CD4-positive, alpha-beta T cell treated with Interleukin-17A for 1 hour (primary cell): ENCODE data around the gene BCOR.

ENCODE experiments used
- DNase-seq: peaks from one replicate; pipeline ENCODE4 v3.0.0-alpha.2; 2020

The BCOR gene

GRCh38 chrX:40111868-40112267, 14.1 kb upstream of the BCOR start:
- DNase-seq = no peak

GRCh38 chrX:40109288-40110008, 11.7 kb upstream of the BCOR start:
- no peak for DNase-seq

GRCh38 chrX:40108959-40109287, 11.2 kb upstream of the BCOR start:
- peak; percentile 53 for DNase-seq

- no peak for DNase-seq
These were observed 10.6 kb upstream of the BCOR start for GRCh38 chrX:40108162-40108958.

- DNase-seq = no peak
These were observed 9.8 kb upstream of the BCOR start for GRCh38 chrX:40107291-40108161.

GRCh38 chrX:40106676-40107290, 9.0 kb upstream of the BCOR start:
- no peak for DNase-seq

GRCh38 chrX:40105835-40106675, 8.3 kb upstream of the BCOR start:
- peak; percentile 73 for DNase-seq

- DNase-seq = peak; percentile 25
These were observed 7.5 kb upstream of the BCOR start for GRCh38 chrX:40104985-40105834.

GRCh38 chrX:40104630-40104984, 6.8 kb upstream of the BCOR start:
- no peak for DNase-seq

- DNase-seq = no peak
These were observed 6.0 kb upstream of the BCOR start for GRCh38 chrX:40103565-40104323.

GRCh38 chrX:40102393-40103381, 4.9 kb upstream of the BCOR start:
- no peak for DNase-seq

GRCh38 chrX:40101430-40101802, 3.7 kb upstream of the BCOR start:
- no peak for DNase-seq

- DNase-seq = no peak
These were observed 3.0 kb upstream of the BCOR start for GRCh38 chrX:40100537-40101429.

- no peak for DNase-seq
These were observed 2.4 kb upstream of the BCOR start for GRCh38 chrX:40100141-40100536.

GRCh38 chrX:40099055-40099958, 1.5 kb upstream of the BCOR start:
- DNase-seq = peak; percentile 66

- DNase-seq = peak; percentile 72
These were observed 701 bp upstream of the BCOR start for GRCh38 chrX:40098264-40099054.
